Measurements from ENCODE around the gene ZFAND3. TPM values are rescaled to one million over a fixed set of nuclear protein-coding genes. Genes with fewer than 3 reads are reported as not detected.

ZFAND3 gene
- polyA plus RNA-seq, 1 donor from 2014 or later = 19.7 TPM

DNA sequence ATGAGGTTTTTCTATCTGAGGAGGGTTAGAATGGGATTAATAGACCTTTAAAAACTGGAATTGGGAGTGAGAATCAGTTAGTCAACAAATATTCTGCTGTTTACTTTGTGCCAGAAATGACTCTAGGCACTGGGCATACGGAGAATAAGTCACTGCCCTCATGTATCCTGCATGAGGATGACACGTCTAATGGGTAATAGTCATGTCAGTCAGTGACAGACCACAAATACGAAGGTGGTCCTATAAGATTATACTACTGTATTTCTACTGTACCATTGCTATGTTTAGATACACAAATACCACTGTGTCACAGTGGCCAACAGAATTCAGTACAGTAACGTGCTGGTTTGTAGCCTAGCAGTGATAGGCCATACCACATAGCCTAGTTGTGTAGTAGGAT, 30.7 kb downstream of the ZFAND3 start:
- TF ChIP-seq SMC3 (conservative IDR thresholded peaks at IDR 0.05; ENCODE audit: poor library complexity) = no peak
- TF ChIP-seq EZH2 (IDR thresholded peaks at IDR 0.05; ENCODE audit: borderline replicate concordance, insufficient read depth, low read length, poor library complexity, severe bottlenecking) = no peak
- no peak for TF ChIP-seq CTCF (IDR thresholded peaks at IDR 0.05; ENCODE audit: poor library complexity, severe bottlenecking)
- no peak for TF ChIP-seq RAD21 (conservative IDR thresholded peaks at IDR 0.05)
- no peak for TF ChIP-seq MXI1 (conservative IDR thresholded peaks at IDR 0.05; ENCODE audit: poor library complexity, severe bottlenecking)
- TF ChIP-seq POLR2AphosphoS5 (IDR thresholded peaks at IDR 0.05) = no peak
- no peak for TF ChIP-seq TAF1 (IDR thresholded peaks at IDR 0.05; ENCODE audit: low read depth)
- no peak for TF ChIP-seq EP300 (conservative IDR thresholded peaks at IDR 0.05; ENCODE audit: poor library complexity, severe bottlenecking)
- TF ChIP-seq REST (IDR thresholded peaks at IDR 0.05; ENCODE audit: borderline replicate concordance) = no peak
- Histone ChIP-seq H3F3A (ENCODE audit: insufficient read depth, low read length, poor library complexity, severe bottlenecking) (no peaks in the 10 kb centered on the region), H3K9me3 (ENCODE audit: low read length) (no peaks in the 10 kb centered on the region), H4K20me1 (ENCODE audit: insufficient read depth) (no peaks in the 10 kb centered on the region), H3K9ac (ENCODE audit: low read length) (no peak overlapping the region), H2AFZ (ENCODE audit: low read depth, low read length) (no peak overlapping the region), H3K27ac (ENCODE audit: low read length) (no peak overlapping the region), H3K4me3 (ENCODE audit: low read length) (no peak overlapping the region), H3K4me2 (ENCODE audit: low read length) (no peak overlapping the region), H3K36me3 (ENCODE audit: insufficient read depth, low read length) (no peaks in the 10 kb centered on the region), H3K9me2 (ENCODE audit: insufficient read depth, low read length) (no peaks in the 10 kb centered on the region), H3K79me2 (replicated peaks; ENCODE audit: insufficient read depth, low read length) (peaks cover 40% of the 10 kb centered on the region), H3K27me3 (ENCODE audit: insufficient read depth, low read depth, low read length) (no peaks in the 10 kb centered on the region)

DNA sequence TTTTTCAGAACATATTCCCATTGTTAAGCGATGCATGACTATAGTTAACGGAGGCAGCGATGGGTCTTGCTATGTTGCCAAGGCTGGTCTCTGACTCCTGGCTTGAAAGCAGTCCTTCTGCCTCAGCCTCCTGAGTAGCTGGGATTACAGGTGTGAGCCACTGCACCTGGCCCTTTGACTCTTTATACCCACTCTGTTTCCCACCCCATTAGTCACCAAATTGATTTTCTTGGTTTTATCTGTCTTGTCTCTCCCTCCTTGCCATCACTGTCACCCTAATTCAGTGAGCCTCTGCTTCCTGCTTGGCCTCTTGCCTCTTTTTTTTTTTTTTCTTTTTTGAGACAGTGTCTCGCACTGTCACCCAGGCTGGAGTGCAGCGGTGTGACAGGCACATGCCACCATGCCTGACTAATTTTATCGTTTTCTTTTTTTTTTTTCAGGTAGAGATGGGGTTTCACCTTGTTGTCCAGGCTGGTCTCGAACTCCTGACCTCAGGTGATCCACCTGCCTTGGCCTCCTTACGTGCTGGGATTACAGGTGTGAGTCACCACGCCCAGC, 31.3 kb downstream of the ZFAND3 start:
- Histone ChIP-seq H3K4me3 (ENCODE audit: low read length) (no peak overlapping the region), H3K4me2 (ENCODE audit: low read length) (no peak overlapping the region), H3F3A (ENCODE audit: insufficient read depth, low read length, poor library complexity, severe bottlenecking) (no peaks in the 10 kb centered on the region), H3K36me3 (ENCODE audit: insufficient read depth, low read length) (no peaks in the 10 kb centered on the region), H3K79me2 (replicated peaks; ENCODE audit: insufficient read depth, low read length) (peaks cover 40% of the 10 kb centered on the region), H3K9me3 (ENCODE audit: low read length) (no peaks in the 10 kb centered on the region), H3K27me3 (ENCODE audit: insufficient read depth, low read depth, low read length) (no peaks in the 10 kb centered on the region), H4K20me1 (ENCODE audit: insufficient read depth) (no peaks in the 10 kb centered on the region), H3K9ac (ENCODE audit: low read length) (no peak overlapping the region), H2AFZ (ENCODE audit: low read depth, low read length) (no peak overlapping the region), H3K9me2 (ENCODE audit: insufficient read depth, low read length) (no peaks in the 10 kb centered on the region), H3K27ac (ENCODE audit: low read length) (no peak overlapping the region)
- TF ChIP-seq RAD21 (conservative IDR thresholded peaks at IDR 0.05) = no peak
- TF ChIP-seq SMC3 (conservative IDR thresholded peaks at IDR 0.05; ENCODE audit: poor library complexity) = no peak
- TF ChIP-seq MXI1 (conservative IDR thresholded peaks at IDR 0.05; ENCODE audit: poor library complexity, severe bottlenecking) = no peak
- no peak for TF ChIP-seq CTCF (IDR thresholded peaks at IDR 0.05; ENCODE audit: poor library complexity, severe bottlenecking)
- no peak for TF ChIP-seq TAF1 (IDR thresholded peaks at IDR 0.05; ENCODE audit: low read depth)
- TF ChIP-seq EZH2 (IDR thresholded peaks at IDR 0.05; ENCODE audit: borderline replicate concordance, insufficient read depth, low read length, poor library complexity, severe bottlenecking) = no peak
- no peak for TF ChIP-seq REST (IDR thresholded peaks at IDR 0.05; ENCODE audit: borderline replicate concordance)
- no peak for TF ChIP-seq EP300 (conservative IDR thresholded peaks at IDR 0.05; ENCODE audit: poor library complexity, severe bottlenecking)
- no peak for TF ChIP-seq POLR2AphosphoS5 (IDR thresholded peaks at IDR 0.05)

Measured in neural cell (in vitro differentiated cells).